UCSD-AML1 (cell line): Measurements from ENCODE around the gene RNF40.
"Not testable (repeated sequence)": the region's sequence is repeated elsewhere in the genome, so short reads cannot be mapped to it uniquely, and the experiment has no call there.

Experiments used
- DNase-seq: peaks from one replicate; lab custom pipeline; 2025; ENCODE audit not compliant: unreplicated experiment; lab: John Stamatoyannopoulos, UW

The RNF40 gene

DNA sequence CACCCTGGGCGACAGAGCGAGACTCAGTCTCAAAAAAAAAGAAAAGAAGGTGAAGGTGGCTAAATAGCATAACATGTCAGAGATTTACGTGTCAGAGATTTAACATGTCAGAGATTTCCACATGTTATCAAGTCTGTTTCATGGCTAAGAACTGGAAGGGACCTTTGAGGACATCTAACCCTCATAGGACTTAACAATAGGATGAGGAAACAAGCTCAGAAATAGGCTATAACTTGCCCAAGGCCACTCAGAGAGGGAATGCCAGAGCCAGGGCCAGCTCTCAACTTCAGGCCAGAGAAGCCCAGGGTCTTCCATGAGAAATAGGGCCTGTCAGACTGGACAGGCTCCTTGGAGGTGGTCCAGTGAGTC lies 51.7 kb downstream of the RNF40 start:
- DNase-seq, result no peak

DNA sequence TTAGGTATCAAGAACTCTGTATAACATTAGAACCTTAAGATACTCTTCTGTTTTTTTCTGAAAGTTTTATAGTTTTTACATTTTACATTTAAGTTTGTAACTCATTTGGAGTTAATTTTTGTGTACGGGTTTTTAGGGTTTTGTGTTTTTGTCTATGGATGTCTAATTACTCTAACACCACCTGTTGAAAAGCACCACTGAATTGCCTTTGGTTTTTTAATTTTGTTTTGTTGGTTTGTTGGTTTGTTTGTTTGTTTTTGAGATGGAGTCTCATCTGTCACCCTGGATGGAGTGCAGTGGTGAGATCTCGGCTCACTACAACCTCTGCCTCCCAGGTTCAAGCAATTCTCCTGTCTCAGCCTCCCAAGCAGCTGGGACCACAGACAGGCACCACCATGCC lies 54.6 kb downstream of the RNF40 start:
- no peak for DNase-seq

DNA sequence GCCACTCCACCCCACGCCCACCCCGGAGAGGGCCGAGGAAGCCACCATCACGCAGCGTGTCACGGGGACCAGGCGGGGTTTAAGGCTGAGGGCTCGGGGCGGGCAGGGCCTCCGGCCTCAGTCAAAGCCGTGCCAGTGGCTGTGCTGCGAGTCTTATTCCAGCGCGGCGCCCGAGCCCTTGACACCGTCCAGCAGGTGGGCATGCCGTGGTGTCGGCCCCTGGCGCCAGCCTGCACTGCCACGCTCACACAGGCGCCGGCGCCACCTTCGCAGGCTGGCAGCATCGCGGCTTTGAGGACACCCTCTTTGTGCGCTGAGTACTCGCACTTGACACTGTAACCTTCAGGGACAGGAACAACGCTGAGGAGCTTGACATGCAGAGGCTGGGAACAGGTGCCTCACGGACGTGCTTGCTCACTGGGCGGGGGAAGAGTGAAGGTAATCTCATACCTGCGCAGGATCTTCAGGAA lies 58.9 kb downstream of the RNF40 start:
- DNase-seq, result no peak

DNA sequence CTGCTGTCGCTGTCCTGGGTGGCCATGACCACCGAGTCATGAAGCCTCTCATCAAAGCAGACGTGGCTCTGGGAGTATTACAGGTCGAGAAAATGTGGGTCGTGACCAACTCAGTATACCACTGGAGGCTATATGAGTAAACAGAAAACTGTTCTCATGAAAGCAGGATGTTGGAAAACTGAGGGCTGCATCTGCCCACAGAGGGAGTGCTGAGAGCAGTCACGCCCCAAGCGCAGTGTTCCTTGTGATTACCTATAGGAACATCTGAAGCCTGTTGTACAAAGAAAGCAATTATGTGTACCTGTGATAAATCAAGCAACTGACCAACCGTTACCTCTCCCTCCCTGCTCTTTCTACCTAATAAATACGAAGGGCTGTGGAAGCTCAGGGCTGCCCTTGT lies 59.3 kb downstream of the RNF40 start:
- DNase-seq, result not testable (repeated sequence)

DNA sequence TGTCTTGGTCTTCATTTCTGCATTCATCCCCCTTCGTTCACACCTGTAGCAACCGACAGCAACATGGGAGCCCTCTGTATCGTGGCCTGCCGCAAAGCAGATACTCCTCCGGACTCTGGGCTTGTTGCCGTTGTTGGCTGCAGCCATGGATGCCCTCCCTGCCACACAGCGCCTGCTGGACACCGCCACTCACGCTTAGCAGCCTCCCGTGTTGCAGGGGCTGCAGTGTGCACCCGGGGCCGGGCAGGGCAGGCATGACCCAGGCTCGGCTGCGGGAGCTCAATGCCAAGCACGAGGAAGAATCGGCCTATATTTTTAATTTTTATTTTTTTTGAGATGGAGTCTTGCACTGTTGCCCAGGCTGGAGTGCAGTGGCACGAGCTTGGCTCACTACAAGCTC lies 59.8 kb downstream of the RNF40 start:
- DNase-seq, result no peak
